CD8-positive, alpha-beta memory T cell (primary cell): ENCODE results near the gene SMAD5. TPM values are rescaled to one million over a fixed set of nuclear protein-coding genes. Genes with fewer than 3 reads are reported as not detected.

Experiments used
- CTCF ChIA-PET: fragments of 350-600 bp; sonication (Branson Sonifier 250); formaldehyde crosslinking; loops from one replicate; lab custom pipeline; 2021; ENCODE audit warnings: antibody characterized with exemption; lab: Charles Lee
- POLR2A ChIA-PET: fragments of 350-600 bp; sonication (Branson Sonifier 250); formaldehyde crosslinking; loops from one replicate; lab custom pipeline; 2021; ENCODE audit warnings: antibody characterized with exemption; lab: Charles Lee
- DNase-seq, 5 donors: peaks; one replicate each; pipeline versions ENCODE4 v3.0.0 to v3.0.0-alpha.2; 2020 to 2022; ENCODE audit warnings: mixed read lengths in 1 of 5
- H3K27ac ChIP-seq: one replicate; pipeline ENCODE4 v1.7.0; 2013; ENCODE audit warnings: low read depth, mild to moderate bottlenecking, low read length, moderate library complexity
- H3K27me3 ChIP-seq: 2 replicates; pipeline ENCODE4 v1.7.0; 2013; ENCODE audit warnings: low read length, mild to moderate bottlenecking; ENCODE audit not compliant: insufficient read depth, poor library complexity, severe bottlenecking
- H3K36me3 ChIP-seq: 2 replicates; pipeline ENCODE4 v1.7.0; 2013; ENCODE audit warnings: mild to moderate bottlenecking, low read length, moderate library complexity; ENCODE audit not compliant: insufficient read depth
- H3K4me1 ChIP-seq: 2 replicates; pipeline ENCODE4 v1.7.0; 2013; ENCODE audit warnings: mild to moderate bottlenecking, low read length, moderate library complexity; ENCODE audit not compliant: insufficient read depth
- H3K4me3 ChIP-seq: 2 replicates; pipeline ENCODE4 v1.7.0; 2013; ENCODE audit warnings: mild to moderate bottlenecking, low read length
- H3K9me3 ChIP-seq: 2 replicates; pipeline ENCODE4 v1.7.0; 2013; ENCODE audit warnings: mild to moderate bottlenecking, low read length
- H3K27ac Mint-ChIP-seq, 8 donors: one replicate each; pipeline ENCODE4 v1.8.0; 2020 to 2021; ENCODE audit warnings: mixed read lengths in 8 of 8, mild to moderate bottlenecking in 6 of 8, inconsistent platforms in 3 of 8, moderate library complexity in 3 of 8
- H3K27me3 Mint-ChIP-seq, 2 donors: one replicate each; pipeline ENCODE4 v1.8.0; 2020 to 2021; ENCODE audit warnings: mixed read lengths in 2 of 2, mild to moderate bottlenecking in 1 of 2, moderate library complexity in 1 of 2
- H3K36me3 Mint-ChIP-seq, 3 donors: one replicate each; pipeline ENCODE4 v1.8.0; 2020 to 2021; ENCODE audit warnings: mixed read lengths in 3 of 3, inconsistent platforms in 1 of 3, mild to moderate bottlenecking in 1 of 3
- H3K4me1 Mint-ChIP-seq, 3 donors: one replicate each; pipeline ENCODE4 v1.8.0; 2020 to 2021; ENCODE audit warnings: mixed read lengths in 3 of 3, inconsistent platforms in 1 of 3, mild to moderate bottlenecking in 1 of 3
- H3K4me3 Mint-ChIP-seq, 7 donors: one replicate each; pipeline ENCODE4 v1.8.0; 2020 to 2021; ENCODE audit warnings: mixed read lengths in 7 of 7, mild to moderate bottlenecking in 6 of 7, moderate library complexity in 4 of 7, inconsistent platforms in 2 of 7
- H3K9me3 Mint-ChIP-seq, 5 donors: one replicate each; pipeline ENCODE4 v1.8.0; 2020 to 2022; ENCODE audit warnings: mixed read lengths in 5 of 5, mild to moderate bottlenecking in 3 of 5, moderate library complexity in 2 of 5, inconsistent platforms in 1 of 5
- polyA plus RNA-seq: library from polyadenylated mRNA; unstranded; fragments of 300-500 nt; fragmentation: Illumina TruSeq; gene quantifications from one replicate; pipeline ENCODE4 v1.2.3, GENCODE V29; 2021
- total RNA-seq, 2 experiments: library from RNA; stranded (reverse); gene quantifications; one replicate each; pipeline ENCODE4 v1.2.3, GENCODE V29; 2021

The SMAD5 gene
- total and polyA plus RNA-seq, 3 experiments from 2014 or later, result 21.8 to 22.7 (median 21.9) TPM

DNA sequence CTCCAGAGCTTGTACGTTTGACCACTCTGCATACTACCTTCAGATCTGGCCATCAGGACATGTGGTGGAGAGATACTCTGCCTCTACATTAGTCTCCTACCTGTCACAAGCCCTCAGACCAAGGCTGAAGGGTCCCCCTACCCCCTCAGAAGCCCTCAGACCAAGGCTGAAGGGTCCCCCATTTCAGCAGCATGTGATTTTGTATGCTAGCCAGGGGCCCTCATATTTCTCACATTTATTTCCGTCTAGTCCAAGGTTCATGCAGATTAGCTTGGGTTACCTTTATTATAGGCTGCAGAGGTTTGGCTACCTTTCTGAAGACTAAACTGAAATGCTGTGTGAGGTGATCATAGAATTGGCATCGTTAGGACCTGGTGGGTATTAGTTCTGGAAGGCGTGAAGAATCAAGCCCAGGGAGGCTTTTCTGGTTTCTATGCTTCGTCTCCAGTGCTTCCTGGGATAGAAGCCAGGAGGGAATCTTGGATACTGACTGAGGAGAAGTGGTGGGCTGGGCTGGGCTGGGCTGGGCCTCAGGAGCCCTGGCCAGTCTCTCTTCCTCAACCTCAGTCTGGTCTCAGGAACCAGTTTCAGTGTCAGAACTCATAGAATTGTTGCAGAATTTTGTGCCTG, 57.6 kb downstream of the SMAD5 start:
- H3K27me3 ChIP-seq, result no peaks in the 10 kb centered on the region
- ChIA-PET CTCF (no interaction called here), POLR2A (no interaction called here)
- H3K27ac Mint-ChIP-seq, result no peak overlapping the region
- peaks cover 19 to 43% of the 10 kb centered on the region in 2 donors for H3K27me3 Mint-ChIP-seq
- no peak for DNase-seq
- H3K4me3 ChIP-seq, result no peak overlapping the region
- no peaks in the 10 kb centered on the region for H3K4me1 ChIP-seq
- no peaks in the 10 kb centered on the region for H3K36me3 ChIP-seq
- peaks cover 16 to 24% (median 18%) of the 10 kb centered on the region in 3 donors for H3K36me3 Mint-ChIP-seq
- no peak overlapping the region for H3K4me3 Mint-ChIP-seq
- H3K9me3 Mint-ChIP-seq, result no peaks in the 10 kb centered on the region
- peaks cover 5 to 24% (median 6%) of the 10 kb centered on the region in 3 donors for H3K4me1 Mint-ChIP-seq
- no peaks in the 10 kb centered on the region for H3K9me3 ChIP-seq
- H3K27ac ChIP-seq, result no peak overlapping the region

GRCh38 chr5:136190904-136191303, 58.3 kb downstream of the SMAD5 start:
- no peak overlapping the region for H3K4me3 Mint-ChIP-seq

DNA sequence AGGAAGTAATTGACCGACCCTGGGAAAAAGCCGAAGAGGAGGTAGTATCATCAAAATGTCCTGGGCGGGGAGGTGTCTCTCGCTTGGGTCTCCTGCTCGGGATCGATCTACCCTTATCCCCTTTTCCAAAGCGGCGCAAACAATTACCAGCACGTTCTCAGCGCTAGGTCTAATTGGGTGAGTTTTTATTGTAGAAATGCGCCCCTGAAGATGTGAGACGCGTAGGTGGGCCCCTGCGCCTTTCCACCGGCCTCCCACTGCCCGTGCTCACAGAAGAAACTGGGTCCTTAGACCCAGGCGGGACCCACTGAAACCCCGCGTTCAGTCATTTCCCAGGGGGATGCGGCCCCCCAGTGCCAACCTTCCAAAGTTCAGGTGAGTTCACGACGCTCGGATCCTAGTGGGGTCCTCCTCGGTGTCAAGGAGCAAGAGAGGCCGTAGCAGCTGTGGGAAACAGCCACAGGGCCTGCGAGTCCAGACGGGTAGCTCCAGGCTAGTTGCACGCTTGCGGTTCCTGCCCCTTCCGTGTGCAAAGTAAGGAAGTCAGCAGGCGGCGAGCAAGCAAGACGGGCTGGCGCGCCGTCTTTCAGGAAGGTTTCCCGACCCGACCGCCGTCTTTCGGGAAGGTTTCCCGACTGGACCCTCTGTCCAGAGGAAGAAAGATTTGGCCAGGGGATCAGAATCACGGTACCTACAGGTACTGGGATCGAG, 58.8 kb downstream of the SMAD5 start:
- POLR2A ChIA-PET, result no interaction called here
- CTCF ChIA-PET, result no interaction called here
- peaks cover 13 to 16% (median 14%) of the 10 kb centered on the region in 3 donors for H3K36me3 Mint-ChIP-seq

More at GRCh38 chr5:136190904-136191303, 58.3 kb downstream of the SMAD5 start:
- ChIA-PET CTCF (no interaction called here), POLR2A (no interaction called here)
- no peaks in the 10 kb centered on the region for H3K9me3 Mint-ChIP-seq
- peaks cover 23 to 50% of the 10 kb centered on the region in 2 donors for H3K27me3 Mint-ChIP-seq
- no peaks in the 10 kb centered on the region for H3K27me3 ChIP-seq
- H3K27ac Mint-ChIP-seq, result peak overlapping the region in 1 of 8 donors; percentile 55
- no peaks in the 10 kb centered on the region for H3K4me1 ChIP-seq
- DNase-seq, result no peak
- peaks cover 5 to 24% (median 6%) of the 10 kb centered on the region in 3 donors for H3K4me1 Mint-ChIP-seq
- H3K36me3 ChIP-seq, result no peaks in the 10 kb centered on the region
- H3K4me3 ChIP-seq, result no peak overlapping the region
- H3K9me3 ChIP-seq, result no peaks in the 10 kb centered on the region
- peaks cover 13 to 21% (median 14%) of the 10 kb centered on the region in 3 donors for H3K36me3 Mint-ChIP-seq
- no peak overlapping the region for H3K27ac ChIP-seq

GRCh38 chr5:136192015-136192525, 59.4 kb downstream of the SMAD5 start:
- H3K4me3 ChIP-seq, result no peak overlapping the region
- H3K27ac ChIP-seq, result no peak overlapping the region
- Mint-ChIP-seq H3K4me1 (peaks cover 5 to 24% (median 6%) of the 10 kb centered on the region in 3 donors), H3K36me3 (peaks cover 11 to 13% (median 12%) of the 10 kb centered on the region in 3 donors), H3K27ac (no peak overlapping the region), H3K4me3 (no peak overlapping the region), H3K27me3 (peaks cover 24 to 60% of the 10 kb centered on the region in 2 donors), H3K9me3 (no peaks in the 10 kb centered on the region)
- ChIA-PET POLR2A (no interaction called here), CTCF (no interaction called here)
- no peaks in the 10 kb centered on the region for H3K4me1 ChIP-seq
- DNase-seq, result no peak
- no peaks in the 10 kb centered on the region for H3K36me3 ChIP-seq
- no peaks in the 10 kb centered on the region for H3K27me3 ChIP-seq
- H3K9me3 ChIP-seq, result no peaks in the 10 kb centered on the region

More for the DNA sequence above, 58.8 kb downstream of the SMAD5 start:
- Histone ChIP-seq H3K36me3 (no peaks in the 10 kb centered on the region), H3K4me3 (no peak overlapping the region), H3K27me3 (no peaks in the 10 kb centered on the region), H3K9me3 (no peaks in the 10 kb centered on the region), H3K4me1 (no peaks in the 10 kb centered on the region), H3K27ac (no peak overlapping the region)
- Mint-ChIP-seq H3K27me3 (peaks cover 23 to 56% of the 10 kb centered on the region in 2 donors), H3K9me3 (no peaks in the 10 kb centered on the region), H3K4me3 (peak overlapping the region in 1 of 7 donors; percentile 17), H3K4me1 (peaks cover 5 to 24% (median 6%) of the 10 kb centered on the region in 3 donors), H3K27ac (no peak overlapping the region)
- DNase-seq, result no peak

DNA sequence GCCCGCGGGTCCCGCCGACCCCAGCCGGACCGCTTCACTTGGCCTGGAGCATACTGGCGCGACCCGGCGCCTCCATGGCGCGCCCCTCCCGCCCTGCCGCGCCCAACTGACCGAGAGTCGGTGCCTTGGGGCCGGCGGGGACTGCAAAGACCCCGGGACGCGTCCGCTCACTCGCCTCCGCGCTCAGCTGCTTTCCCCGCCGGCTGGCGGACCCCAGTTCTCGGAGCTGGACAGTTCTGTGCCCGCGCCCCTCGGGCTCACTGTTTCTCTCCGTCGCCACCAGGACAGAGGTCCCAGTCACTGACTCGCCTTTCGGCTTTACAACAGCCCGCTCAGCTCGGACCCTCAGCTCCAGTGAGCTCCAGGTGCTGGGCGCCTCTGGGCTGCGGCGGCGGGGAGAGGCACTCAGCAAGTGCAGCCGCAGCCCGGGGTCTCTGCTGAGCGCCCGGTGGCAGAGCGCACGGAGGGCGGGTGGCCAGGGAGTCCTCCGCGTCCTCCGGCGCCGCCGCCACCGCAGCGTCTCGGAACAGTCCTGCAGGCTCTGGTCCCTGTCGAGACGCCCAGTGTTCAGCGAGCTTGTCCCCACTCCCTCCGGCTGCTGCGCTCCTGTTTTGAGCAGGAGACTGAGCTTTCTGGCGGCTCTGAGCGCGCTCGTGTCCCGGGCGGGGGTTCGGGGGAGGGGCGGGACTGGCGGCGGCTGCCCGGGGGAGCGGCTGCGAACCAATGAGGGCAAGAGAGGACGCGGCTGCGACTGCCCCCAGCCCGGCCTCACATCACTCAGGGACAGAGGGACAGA, 60.1 kb downstream of the SMAD5 start, which contains the start of gene SMIM32:
TSS of gene SMIM32 (minus strand) at position 637 of the 796 bp plus-strand sequence. CDS start 638 bp downstream, outside the sequence.
- H3K36me3 ChIP-seq, result no peaks in the 10 kb centered on the region
- POLR2A ChIA-PET, result no interaction called here
- H3K4me3 ChIP-seq, result no peak within 1 kb of the TSS
- Mint-ChIP-seq H3K36me3 (peaks cover 8 to 12% (median 8%) of the 10 kb centered on the region in 3 donors), H3K4me3 (peak within 1 kb of the TSS in 4 of 7 donors; percentile 15 to 54 (median 31)), H3K27ac (no peak within 1 kb of the TSS), H3K27me3 (peaks cover 25 to 66% of the 10 kb centered on the region in 2 donors), H3K4me1 (peaks cover 5 to 24% (median 6%) of the 10 kb centered on the region in 3 donors), H3K9me3 (no peaks in the 10 kb centered on the region)
- CTCF ChIA-PET, result interaction anchor here (1.0 kb wide), 1 partner anchor 19 kb away, joined by 4 read pairs; no protein-coding TSS in a partner anchor
- H3K27ac ChIP-seq, result no peak within 1 kb of the TSS
- no peaks in the 10 kb centered on the region for H3K9me3 ChIP-seq
- no peaks in the 10 kb centered on the region for H3K4me1 ChIP-seq
- DNase-seq, result no peak
- no peaks in the 10 kb centered on the region for H3K27me3 ChIP-seq

DNA sequence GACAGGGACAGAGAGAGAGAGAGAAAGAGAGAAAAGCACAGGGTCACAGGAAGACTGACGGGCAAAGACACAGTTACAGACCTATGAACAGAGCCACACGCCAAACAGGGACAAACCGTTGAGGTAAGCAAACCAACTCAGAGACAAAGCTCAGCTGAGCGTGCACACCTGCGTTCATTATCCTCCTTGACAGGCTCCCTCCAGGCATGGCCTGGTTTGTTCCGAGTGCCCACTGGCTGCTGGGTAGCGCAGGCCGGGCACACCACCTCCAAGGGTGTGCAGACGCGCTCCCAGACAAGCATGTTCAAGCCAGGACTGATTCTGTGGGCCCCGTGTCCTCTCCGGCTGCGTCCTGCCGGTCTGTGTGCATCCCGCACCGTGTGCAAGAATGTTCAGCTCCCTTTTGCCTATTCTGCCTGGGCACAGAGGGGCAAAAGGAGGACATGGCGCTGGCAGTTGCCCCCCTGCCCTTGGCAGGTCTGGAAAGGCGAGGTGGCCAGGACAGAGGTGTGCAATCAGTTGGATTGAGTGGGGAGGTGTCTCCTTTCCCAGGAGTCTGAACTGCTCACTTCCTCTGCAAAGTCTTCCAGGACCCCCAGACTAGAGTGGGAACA, 60.8 kb downstream of the SMAD5 start:
- CTCF ChIA-PET, result interaction anchor here (1.0 kb wide), 1 partner anchor 18 kb away, joined by 4 read pairs; no protein-coding TSS in a partner anchor

GRCh38 chr5:136194576-136194975, 61.9 kb downstream of the SMAD5 start:
- Mint-ChIP-seq H3K4me1 (peaks cover 5 to 24% (median 6%) of the 10 kb centered on the region in 3 donors), H3K27ac (no peak overlapping the region), H3K36me3 (no peaks in the 10 kb centered on the region), H3K27me3 (peaks cover 25 to 71% of the 10 kb centered on the region in 2 donors), H3K9me3 (no peaks in the 10 kb centered on the region), H3K4me3 (no peak overlapping the region)
- H3K27me3 ChIP-seq, result no peaks in the 10 kb centered on the region
- no peak overlapping the region for H3K27ac ChIP-seq
- ChIA-PET CTCF (no interaction called here), POLR2A (no interaction called here)
- no peaks in the 10 kb centered on the region for H3K36me3 ChIP-seq
- no peak for DNase-seq
- no peaks in the 10 kb centered on the region for H3K9me3 ChIP-seq
- H3K4me1 ChIP-seq, result no peaks in the 10 kb centered on the region
- no peak overlapping the region for H3K4me3 ChIP-seq

More for the DNA sequence above, 60.8 kb downstream of the SMAD5 start:
- Mint-ChIP-seq H3K4me1 (peaks cover 5 to 24% (median 6%) of the 10 kb centered on the region in 3 donors), H3K4me3 (peak overlapping the region in 3 of 7 donors; percentile 15 to 54 (median 21)), H3K9me3 (no peaks in the 10 kb centered on the region), H3K27ac (no peak overlapping the region), H3K27me3 (peaks cover 25 to 71% of the 10 kb centered on the region in 2 donors), H3K36me3 (peaks cover 4 to 9% (median 5%) of the 10 kb centered on the region in 3 donors)
- Histone ChIP-seq H3K4me3 (no peak overlapping the region), H3K4me1 (no peaks in the 10 kb centered on the region), H3K36me3 (no peaks in the 10 kb centered on the region), H3K27me3 (no peaks in the 10 kb centered on the region), H3K9me3 (no peaks in the 10 kb centered on the region), H3K27ac (no peak overlapping the region)
- no peak for DNase-seq
- POLR2A ChIA-PET, result no interaction called here
